Measurements from ENCODE around the gene NKAIN4. TPM values are rescaled to one million over a fixed set of nuclear protein-coding genes. Genes with fewer than 3 reads are reported as not detected.

Gene NKAIN4
- total and polyA plus RNA-seq, 2 experiments from 2014 or later: 12.6 to 13.2 TPM

DNA sequence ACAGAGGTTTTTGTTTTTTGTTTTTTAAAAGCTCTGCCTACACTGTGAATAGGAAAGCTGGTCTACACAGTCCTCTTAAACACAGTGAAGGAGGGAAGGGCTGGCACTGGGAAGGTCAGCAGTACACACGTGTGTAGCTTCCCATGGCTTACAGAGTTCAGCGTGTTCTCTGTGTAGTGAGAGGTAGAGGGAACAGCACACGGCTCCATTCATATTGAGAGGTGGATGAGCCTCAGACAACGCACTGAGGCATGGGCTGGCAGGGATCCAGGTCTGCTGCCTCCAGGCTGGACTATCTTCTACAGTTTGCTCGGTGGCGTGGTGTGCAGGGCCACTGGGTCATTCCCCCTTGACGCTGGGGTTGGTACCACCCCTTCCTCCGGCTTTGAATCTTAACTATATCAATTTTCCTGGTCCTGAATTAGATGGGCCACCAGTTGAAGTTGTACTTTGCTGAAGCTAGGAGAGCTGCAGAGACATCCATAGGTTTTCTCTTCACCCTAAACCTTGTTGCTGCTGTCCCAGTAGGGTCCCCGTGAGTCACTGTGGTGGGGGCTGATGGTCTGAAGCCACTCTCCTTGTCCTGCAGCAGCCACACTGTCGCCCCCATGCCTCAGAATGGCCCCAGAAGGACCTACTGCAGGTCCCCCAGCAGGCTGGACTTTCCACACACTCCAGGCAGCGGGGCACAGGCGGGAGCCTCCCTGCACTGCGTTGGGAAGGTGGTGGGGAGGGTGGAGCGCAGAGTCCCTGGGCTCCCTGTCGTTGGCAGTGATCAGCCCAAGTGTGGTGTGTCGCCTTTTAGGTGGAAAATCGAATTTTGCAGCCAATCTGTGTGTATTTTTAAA is 20.3 kb upstream of the NKAIN4 start:
- H3K4me3 ChIP-seq: no peak overlapping the region
- H3K27me3 Mint-ChIP-seq (ENCODE audit: insufficient read depth, low read depth, poor library complexity): peaks cover 9% of the 10 kb centered on the region
- peaks cover 23% of the 10 kb centered on the region for H3K36me3 Mint-ChIP-seq (ENCODE audit: low read depth)
- H3K9me3 Mint-ChIP-seq: no peaks in the 10 kb centered on the region
- H3K79me2 ChIP-seq (replicated peaks; ENCODE audit: insufficient read depth): peaks cover 42% of the 10 kb centered on the region
- H3K4me1 ChIP-seq (ENCODE audit: insufficient read depth): peaks cover 8% of the 10 kb centered on the region; the same call in 1 of the 2 replicates
- H3K27me3 ChIP-seq (ENCODE audit: insufficient read depth): no peaks in the 10 kb centered on the region
- peaks cover 7% of the 10 kb centered on the region; the same call in 1 of the 2 replicates for H3K36me3 ChIP-seq (ENCODE audit: insufficient read depth)
- peaks cover 25% of the 10 kb centered on the region; the same call in 1 of the 2 replicates for H4K20me1 ChIP-seq (replicated peaks; ENCODE audit: insufficient read depth)
- TF ChIP-seq, protein P1, sequence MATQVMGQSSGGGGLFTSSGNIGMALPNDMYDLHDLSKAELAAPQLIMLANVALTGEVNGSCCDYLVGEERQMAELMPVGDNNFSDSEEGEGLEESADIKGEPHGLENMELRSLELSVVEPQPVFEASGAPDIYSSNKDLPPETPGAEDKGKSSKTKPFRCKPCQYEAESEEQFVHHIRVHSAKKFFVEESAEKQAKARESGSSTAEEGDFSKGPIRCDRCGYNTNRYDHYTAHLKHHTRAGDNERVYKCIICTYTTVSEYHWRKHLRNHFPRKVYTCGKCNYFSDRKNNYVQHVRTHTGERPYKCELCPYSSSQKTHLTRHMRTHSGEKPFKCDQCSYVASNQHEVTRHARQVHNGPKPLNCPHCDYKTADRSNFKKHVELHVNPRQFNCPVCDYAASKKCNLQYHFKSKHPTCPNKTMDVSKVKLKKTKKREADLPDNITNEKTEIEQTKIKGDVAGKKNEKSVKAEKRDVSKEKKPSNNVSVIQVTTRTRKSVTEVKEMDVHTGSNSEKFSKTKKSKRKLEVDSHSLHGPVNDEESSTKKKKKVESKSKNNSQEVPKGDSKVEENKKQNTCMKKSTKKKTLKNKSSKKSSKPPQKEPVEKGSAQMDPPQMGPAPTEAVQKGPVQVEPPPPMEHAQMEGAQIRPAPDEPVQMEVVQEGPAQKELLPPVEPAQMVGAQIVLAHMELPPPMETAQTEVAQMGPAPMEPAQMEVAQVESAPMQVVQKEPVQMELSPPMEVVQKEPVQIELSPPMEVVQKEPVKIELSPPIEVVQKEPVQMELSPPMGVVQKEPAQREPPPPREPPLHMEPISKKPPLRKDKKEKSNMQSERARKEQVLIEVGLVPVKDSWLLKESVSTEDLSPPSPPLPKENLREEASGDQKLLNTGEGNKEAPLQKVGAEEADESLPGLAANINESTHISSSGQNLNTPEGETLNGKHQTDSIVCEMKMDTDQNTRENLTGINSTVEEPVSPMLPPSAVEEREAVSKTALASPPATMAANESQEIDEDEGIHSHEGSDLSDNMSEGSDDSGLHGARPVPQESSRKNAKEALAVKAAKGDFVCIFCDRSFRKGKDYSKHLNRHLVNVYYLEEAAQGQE (IDR thresholded peaks at IDR 0.05; ENCODE audit: unreplicated experiment): no peak
- TF ChIP-seq, protein P2, sequence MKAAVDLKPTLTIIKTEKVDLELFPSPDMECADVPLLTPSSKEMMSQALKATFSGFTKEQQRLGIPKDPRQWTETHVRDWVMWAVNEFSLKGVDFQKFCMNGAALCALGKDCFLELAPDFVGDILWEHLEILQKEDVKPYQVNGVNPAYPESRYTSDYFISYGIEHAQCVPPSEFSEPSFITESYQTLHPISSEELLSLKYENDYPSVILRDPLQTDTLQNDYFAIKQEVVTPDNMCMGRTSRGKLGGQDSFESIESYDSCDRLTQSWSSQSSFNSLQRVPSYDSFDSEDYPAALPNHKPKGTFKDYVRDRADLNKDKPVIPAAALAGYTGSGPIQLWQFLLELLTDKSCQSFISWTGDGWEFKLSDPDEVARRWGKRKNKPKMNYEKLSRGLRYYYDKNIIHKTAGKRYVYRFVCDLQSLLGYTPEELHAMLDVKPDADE (IDR thresholded peaks at IDR 0.05): no peak
- TF ChIP-seq, protein P3, sequence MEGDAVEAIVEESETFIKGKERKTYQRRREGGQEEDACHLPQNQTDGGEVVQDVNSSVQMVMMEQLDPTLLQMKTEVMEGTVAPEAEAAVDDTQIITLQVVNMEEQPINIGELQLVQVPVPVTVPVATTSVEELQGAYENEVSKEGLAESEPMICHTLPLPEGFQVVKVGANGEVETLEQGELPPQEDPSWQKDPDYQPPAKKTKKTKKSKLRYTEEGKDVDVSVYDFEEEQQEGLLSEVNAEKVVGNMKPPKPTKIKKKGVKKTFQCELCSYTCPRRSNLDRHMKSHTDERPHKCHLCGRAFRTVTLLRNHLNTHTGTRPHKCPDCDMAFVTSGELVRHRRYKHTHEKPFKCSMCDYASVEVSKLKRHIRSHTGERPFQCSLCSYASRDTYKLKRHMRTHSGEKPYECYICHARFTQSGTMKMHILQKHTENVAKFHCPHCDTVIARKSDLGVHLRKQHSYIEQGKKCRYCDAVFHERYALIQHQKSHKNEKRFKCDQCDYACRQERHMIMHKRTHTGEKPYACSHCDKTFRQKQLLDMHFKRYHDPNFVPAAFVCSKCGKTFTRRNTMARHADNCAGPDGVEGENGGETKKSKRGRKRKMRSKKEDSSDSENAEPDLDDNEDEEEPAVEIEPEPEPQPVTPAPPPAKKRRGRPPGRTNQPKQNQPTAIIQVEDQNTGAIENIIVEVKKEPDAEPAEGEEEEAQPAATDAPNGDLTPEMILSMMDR (conservative IDR thresholded peaks at IDR 0.05; ENCODE audit: low read depth in 2 of 2): no peak
- no peak for TF ChIP-seq NANOG (IDR thresholded peaks at IDR 0.05; ENCODE audit: borderline replicate concordance)
- TF ChIP-seq JUNB (IDR thresholded peaks at IDR 0.05; ENCODE audit: unreplicated experiment): no peak
- no peak for TF ChIP-seq ZNF331 (CRISPR knock-in tag; IDR thresholded peaks at IDR 0.05; ENCODE audit: low read depth)
- no peak for TF ChIP-seq STAT1 (IDR thresholded peaks at IDR 0.05; ENCODE audit: unreplicated experiment)
- no peak for TF ChIP-seq EZH2phosphoT487 (IDR thresholded peaks at IDR 0.05; ENCODE audit: unreplicated experiment)
- no peak for TF ChIP-seq EZH2 (IDR thresholded peaks at IDR 0.05; ENCODE audit: low read depth, unreplicated experiment)
- TF ChIP-seq POLR2AphosphoS5 (IDR thresholded peaks at IDR 0.05; ENCODE audit: low read depth): no peak
- no peak for TF ChIP-seq CREB1 (CRISPR knock-in tag; IDR thresholded peaks at IDR 0.05; ENCODE audit: low read depth)
- TF ChIP-seq, protein P4, sequence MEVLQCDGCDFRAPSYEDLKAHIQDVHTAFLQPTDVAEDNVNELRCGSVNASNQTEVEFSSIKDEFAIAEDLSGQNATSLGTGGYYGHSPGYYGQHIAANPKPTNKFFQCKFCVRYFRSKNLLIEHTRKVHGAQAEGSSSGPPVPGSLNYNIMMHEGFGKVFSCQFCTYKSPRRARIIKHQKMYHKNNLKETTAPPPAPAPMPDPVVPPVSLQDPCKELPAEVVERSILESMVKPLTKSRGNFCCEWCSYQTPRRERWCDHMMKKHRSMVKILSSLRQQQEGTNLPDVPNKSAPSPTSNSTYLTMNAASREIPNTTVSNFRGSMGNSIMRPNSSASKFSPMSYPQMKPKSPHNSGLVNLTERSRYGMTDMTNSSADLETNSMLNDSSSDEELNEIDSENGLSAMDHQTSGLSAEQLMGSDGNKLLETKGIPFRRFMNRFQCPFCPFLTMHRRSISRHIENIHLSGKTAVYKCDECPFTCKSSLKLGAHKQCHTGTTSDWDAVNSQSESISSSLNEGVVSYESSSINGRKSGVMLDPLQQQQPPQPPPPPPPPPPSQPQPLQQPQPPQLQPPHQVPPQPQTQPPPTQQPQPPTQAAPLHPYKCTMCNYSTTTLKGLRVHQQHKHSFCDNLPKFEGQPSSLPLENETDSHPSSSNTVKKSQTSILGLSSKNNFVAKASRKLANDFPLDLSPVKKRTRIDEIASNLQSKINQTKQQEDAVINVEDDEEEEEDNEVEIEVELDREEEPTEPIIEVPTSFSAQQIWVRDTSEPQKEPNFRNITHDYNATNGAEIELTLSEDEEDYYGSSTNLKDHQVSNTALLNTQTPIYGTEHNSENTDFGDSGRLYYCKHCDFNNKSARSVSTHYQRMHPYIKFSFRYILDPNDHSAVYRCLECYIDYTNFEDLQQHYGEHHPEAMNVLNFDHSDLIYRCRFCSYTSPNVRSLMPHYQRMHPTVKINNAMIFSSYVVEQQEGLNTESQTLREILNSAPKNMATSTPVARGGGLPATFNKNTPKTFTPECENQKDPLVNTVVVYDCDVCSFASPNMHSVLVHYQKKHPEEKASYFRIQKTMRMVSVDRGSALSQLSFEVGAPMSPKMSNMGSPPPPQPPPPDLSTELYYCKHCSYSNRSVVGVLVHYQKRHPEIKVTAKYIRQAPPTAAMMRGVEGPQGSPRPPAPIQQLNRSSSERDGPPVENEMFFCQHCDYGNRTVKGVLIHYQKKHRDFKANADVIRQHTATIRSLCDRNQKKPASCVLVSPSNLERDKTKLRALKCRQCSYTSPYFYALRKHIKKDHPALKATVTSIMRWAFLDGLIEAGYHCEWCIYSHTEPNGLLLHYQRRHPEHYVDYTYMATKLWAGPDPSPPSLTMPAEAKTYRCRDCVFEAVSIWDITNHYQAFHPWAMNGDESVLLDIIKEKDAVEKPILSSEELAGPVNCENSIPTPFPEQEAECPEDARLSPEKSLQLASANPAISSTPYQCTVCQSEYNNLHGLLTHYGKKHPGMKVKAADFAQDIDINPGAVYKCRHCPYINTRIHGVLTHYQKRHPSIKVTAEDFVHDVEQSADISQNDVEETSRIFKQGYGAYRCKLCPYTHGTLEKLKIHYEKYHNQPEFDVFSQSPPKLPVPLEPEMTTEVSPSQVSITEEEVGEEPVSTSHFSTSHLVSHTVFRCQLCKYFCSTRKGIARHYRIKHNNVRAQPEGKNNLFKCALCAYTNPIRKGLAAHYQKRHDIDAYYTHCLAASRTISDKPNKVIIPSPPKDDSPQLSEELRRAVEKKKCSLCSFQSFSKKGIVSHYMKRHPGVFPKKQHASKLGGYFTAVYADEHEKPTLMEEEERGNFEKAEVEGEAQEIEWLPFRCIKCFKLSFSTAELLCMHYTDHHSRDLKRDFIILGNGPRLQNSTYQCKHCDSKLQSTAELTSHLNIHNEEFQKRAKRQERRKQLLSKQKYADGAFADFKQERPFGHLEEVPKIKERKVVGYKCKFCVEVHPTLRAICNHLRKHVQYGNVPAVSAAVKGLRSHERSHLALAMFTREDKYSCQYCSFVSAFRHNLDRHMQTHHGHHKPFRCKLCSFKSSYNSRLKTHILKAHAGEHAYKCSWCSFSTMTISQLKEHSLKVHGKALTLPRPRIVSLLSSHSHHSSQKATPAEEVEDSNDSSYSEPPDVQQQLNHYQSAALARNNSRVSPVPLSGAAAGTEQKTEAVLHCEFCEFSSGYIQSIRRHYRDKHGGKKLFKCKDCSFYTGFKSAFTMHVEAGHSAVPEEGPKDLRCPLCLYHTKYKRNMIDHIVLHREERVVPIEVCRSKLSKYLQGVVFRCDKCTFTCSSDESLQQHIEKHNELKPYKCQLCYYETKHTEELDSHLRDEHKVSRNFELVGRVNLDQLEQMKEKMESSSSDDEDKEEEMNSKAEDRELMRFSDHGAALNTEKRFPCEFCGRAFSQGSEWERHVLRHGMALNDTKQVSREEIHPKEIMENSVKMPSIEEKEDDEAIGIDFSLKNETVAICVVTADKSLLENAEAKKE (CRISPR knock-in tag; IDR thresholded peaks at IDR 0.05): no peak
- no peak for TF ChIP-seq ZNF114 (CRISPR knock-in tag; IDR thresholded peaks at IDR 0.05)
- H2AFZ ChIP-seq: no peak overlapping the region
- H3K4me3 Mint-ChIP-seq: peak overlapping the region; percentile 45; the same call in 1 of the 3 replicates
- DNase-seq (ENCODE audit: low spot score) (no peak), ATAC-seq (no peak)
- H3K27ac Mint-ChIP-seq: no peak overlapping the region
- H3K4me2 ChIP-seq: no peak overlapping the region
- H3F3A ChIP-seq (replicated peaks; ENCODE audit: low read depth): no peaks in the 10 kb centered on the region
- no peak overlapping the region for H3K27ac ChIP-seq (ENCODE audit: low read depth)
- no peaks in the 10 kb centered on the region for H3K9me2 ChIP-seq (ENCODE audit: insufficient read depth)
- peaks cover 6% of the 10 kb centered on the region for H3K4me1 Mint-ChIP-seq
